SK-N-DZ (cell line): ENCODE results near the gene MLIP.

Source experiments
- DNase-seq: peaks from one replicate; pipeline ENCODE4 v3.0.0-alpha.2; 2015; ENCODE audit warnings: low spot score

Gene MLIP

GRCh38 chr6:54282186-54282585 lies 170.9 kb downstream of the MLIP start:
- DNase-seq, result no peak

GRCh38 chr6:54284161-54284860 lies 173.1 kb downstream of the MLIP start:
- DNase-seq, result no peak

- no peak for DNase-seq
Measured at GRCh38 chr6:54285595-54285994, 174.4 kb downstream of the MLIP start.

- no peak for DNase-seq
Measured at GRCh38 chr6:54286141-54286540, 174.9 kb downstream of the MLIP start.

- DNase-seq, result no peak
Measured at GRCh38 chr6:54288474-54288873, 177.2 kb downstream of the MLIP start.

GRCh38 chr6:54289426-54289825 lies 178.2 kb downstream of the MLIP start:
- DNase-seq, result no peak

GRCh38 chr6:54291146-54291545 lies 179.9 kb downstream of the MLIP start:
- no peak for DNase-seq

GRCh38 chr6:54291738-54292137 lies 180.5 kb downstream of the MLIP start:
- DNase-seq, result no peak

GRCh38 chr6:54294965-54295532 lies 183.8 kb downstream of the MLIP start:
- DNase-seq, result no peak

GRCh38 chr6:54299542-54300269 lies 188.5 kb downstream of the MLIP start:
- no peak for DNase-seq

GRCh38 chr6:54301770-54302169 lies 190.5 kb downstream of the MLIP start:
- DNase-seq, result no peak

- DNase-seq, result no peak
Measured at GRCh38 chr6:54307439-54307910, 196.2 kb downstream of the MLIP start.

- no peak for DNase-seq
Measured at GRCh38 chr6:54308289-54308985, 197.2 kb downstream of the MLIP start, which contains the start of gene TINAG. TINAG (plus strand) TSS chr6:54308441; CDS start chr6:54308551, 110 bp downstream.

- DNase-seq, result no peak
Measured at GRCh38 chr6:54308986-54309315, 197.7 kb downstream of the MLIP start.

GRCh38 chr6:54310377-54311152 lies 199.3 kb downstream of the MLIP start:
- DNase-seq, result no peak

GRCh38 chr6:54315656-54316055 lies 204.4 kb downstream of the MLIP start:
- DNase-seq, result no peak
